Colonic mucosa (tissue), 4 donors: ENCODE results near the gene KRT85. TPM values are rescaled to one million over a fixed set of nuclear protein-coding genes. Genes with fewer than 3 reads are reported as not detected.
"Not testable (repeated sequence)": the region's sequence is repeated elsewhere in the genome, so short reads cannot be mapped to it uniquely, and the experiment has no call there.

Source experiments
- DNase-seq: peaks from one replicate; pipeline ENCODE4 v3.0.0-alpha.2; 2020
- H3K27ac ChIP-seq: fragments of 200-600 bp; one replicate; pipeline ENCODE4 v1.8.0; 2021
- H3K27me3 ChIP-seq: fragments of 200-600 bp; one replicate; pipeline ENCODE4 v1.8.0; 2021
- H3K36me3 ChIP-seq: fragments of 200-600 bp; one replicate; pipeline ENCODE4 v1.8.0; 2021
- H3K4me1 ChIP-seq: fragments of 200-600 bp; one replicate; pipeline ENCODE4 v1.8.0; 2021; ENCODE audit warnings: mild to moderate bottlenecking
- H3K4me3 ChIP-seq: fragments of 200-600 bp; one replicate; pipeline ENCODE4 v1.8.0; 2021
- H3K9ac ChIP-seq, 2 donors: one replicate each; pipeline ENCODE4 v1.7.0; 2013; ENCODE audit warnings: control low read depth in 2 of 2, low read depth in 2 of 2, low read length in 2 of 2
- H3K9me3 ChIP-seq: fragments of 200-600 bp; one replicate; pipeline ENCODE4 v1.8.0; 2021
- CTCF ChIP-seq: fragments of 200-600 bp; IDR thresholded peaks from one replicate; pipeline ENCODE4 v1.8.0; 2022; ENCODE audit warnings: antibody characterized with exemption, mild to moderate bottlenecking
- intact Hi-C: fragments of 100-400 bp; cut with DNase I; formaldehyde crosslinking; loops from one replicate; pipeline ENCODE4 v1.14.1; 2022
- total RNA-seq, 2 donors: library from RNA; stranded (reverse); fragmentation: NEBNext Ultra II Directional in 1 of 2; extraction: Animal tissue kit (Norgen Biotek cat#: 25700) in 1 of 2; gene quantifications; one replicate each; pipeline ENCODE4 v1.2.1, GENCODE V29; 2021
- donor health status: healthy.
- donor health status: DM: no; HTN: no; CAD: no.
- donor health status: DM: no; HTN: no; CAD: no.

KRT85 gene
- total RNA-seq, 2 donors from 2014 or later: not detected

- no peak for DNase-seq
- H3K9me3 ChIP-seq: no peaks in the 10 kb centered on the region
- no peak overlapping the region for H3K27ac ChIP-seq
- no peaks in the 10 kb centered on the region for H3K4me1 ChIP-seq
- H3K27me3 ChIP-seq: no peaks in the 10 kb centered on the region
- intact Hi-C loops: no loop called here
- TF ChIP-seq CTCF: no peak
- H3K4me3 ChIP-seq: no peak overlapping the region
- H3K9ac ChIP-seq: no peak overlapping the region
- no peaks in the 10 kb centered on the region for H3K36me3 ChIP-seq
These were observed 19.4 kb downstream of the KRT85 start for GRCh38 chr12:52347551-52348510.

- no peak for DNase-seq
- no peak for TF ChIP-seq CTCF
- H3K4me3 ChIP-seq: no peak overlapping the region
- H3K4me1 ChIP-seq: no peaks in the 10 kb centered on the region
- no peak overlapping the region for H3K27ac ChIP-seq
- H3K36me3 ChIP-seq: no peaks in the 10 kb centered on the region
- no peaks in the 10 kb centered on the region for H3K27me3 ChIP-seq
- intact Hi-C loops: no loop called here
- no peaks in the 10 kb centered on the region for H3K9me3 ChIP-seq
- H3K9ac ChIP-seq: no peak overlapping the region
These were observed 20.3 kb downstream of the KRT85 start for GRCh38 chr12:52347016-52347415.

- intact Hi-C loops: no loop called here
- no peak overlapping the region for H3K27ac ChIP-seq
- no peak for DNase-seq
These were observed 20.7 kb downstream of the KRT85 start for GRCh38 chr12:52346593-52346992.

GRCh38 chr12:52345041-52345440 is 22.2 kb downstream of the KRT85 start:
- intact Hi-C loops, H3K4me3 ChIP-seq, H3K4me1 ChIP-seq: not testable (repeated sequence)

More at GRCh38 chr12:52346593-52346992, 20.7 kb downstream of the KRT85 start:
- H3K9ac ChIP-seq: no peak overlapping the region
- no peak for TF ChIP-seq CTCF
- H3K4me3 ChIP-seq: no peak overlapping the region
- H3K36me3 ChIP-seq: no peaks in the 10 kb centered on the region
- H3K4me1 ChIP-seq: no peaks in the 10 kb centered on the region
- H3K9me3 ChIP-seq: no peaks in the 10 kb centered on the region
- no peaks in the 10 kb centered on the region for H3K27me3 ChIP-seq

GRCh38 chr12:52344111-52344510 is 23.2 kb downstream of the KRT85 start:
- DNase-seq: no peak
- no peak for TF ChIP-seq CTCF
- intact Hi-C loops: no loop called here
- H3K36me3 ChIP-seq: no peaks in the 10 kb centered on the region
- H3K27me3 ChIP-seq: no peaks in the 10 kb centered on the region
- no peaks in the 10 kb centered on the region for H3K9me3 ChIP-seq
- no peak overlapping the region for H3K9ac ChIP-seq
- H3K4me3 ChIP-seq: no peak overlapping the region
- no peak overlapping the region for H3K27ac ChIP-seq
- no peaks in the 10 kb centered on the region for H3K4me1 ChIP-seq

More at GRCh38 chr12:52345041-52345440, 22.2 kb downstream of the KRT85 start:
- not testable (repeated sequence) for H3K27me3 ChIP-seq, H3K9me3 ChIP-seq, H3K27ac ChIP-seq, DNase-seq, H3K36me3 ChIP-seq, H3K9ac ChIP-seq

GRCh38 chr12:52343550-52343949 is 23.7 kb downstream of the KRT85 start:
- Histone ChIP-seq H3K36me3 (no peaks in the 10 kb centered on the region), H3K9me3 (no peaks in the 10 kb centered on the region), H3K4me3 (no peak overlapping the region), H3K27ac (no peak overlapping the region), H3K9ac (no peak overlapping the region), H3K27me3 (no peaks in the 10 kb centered on the region), H3K4me1 (no peaks in the 10 kb centered on the region)
- DNase-seq: no peak
- intact Hi-C loops: no loop called here
- TF ChIP-seq CTCF: no peak
